HepG2 (cell line): Measurements from ENCODE around the gene OSBPL9. TPM values are rescaled to one million over a fixed set of nuclear protein-coding genes. Genes with fewer than 3 reads are reported as not detected.
A peak's percentile ranks its signal among the peaks of the same experiment; 100 is the strongest.

Experiments
- NFE2L1 ChIP-seq: sonication (generic); formaldehyde crosslinking; IDR thresholded peaks from 2 replicates; pipeline ENCODE4 v1.4.0; 2020; ENCODE audit warnings: missing genetic modification reagents, mild to moderate bottlenecking, borderline replicate concordance
- ZMYM4 ChIP-seq: sonication (generic); formaldehyde crosslinking; IDR thresholded peaks from 2 replicates; pipeline ENCODE4 v1.8.1; 2023; ENCODE audit warnings: mild to moderate bottlenecking, missing genetic modification reagents
- ZNF121 ChIP-seq: sonication (generic); formaldehyde crosslinking; IDR thresholded peaks from 2 replicates; pipeline ENCODE4 v1.5.0; 2020; ENCODE audit warnings: mild to moderate bottlenecking, missing genetic modification reagents
- ZNF484 ChIP-seq: sonication (generic); formaldehyde crosslinking; IDR thresholded peaks from 2 replicates; pipeline ENCODE4 v1.5.1; 2020; ENCODE audit warnings: mild to moderate bottlenecking, low read depth, missing genetic modification reagents, borderline replicate concordance
- ZNF546 ChIP-seq: sonication (generic); formaldehyde crosslinking; conservative IDR thresholded peaks from 2 replicates; pipeline ENCODE4 v1.8.1; 2023; ENCODE audit warnings: mild to moderate bottlenecking, missing genetic modification reagents
- polyA plus RNA-seq, 8 experiments: library from polyadenylated mRNA; depleted of rRNA in 3 of 8; stranded (reverse) in 7 of 8; unstranded in 1 of 8; fragments of >200 nt; fragmentation: Illumina TruSeq in 4 of 8; extraction: Trizol in 4 of 8; gene quantifications; 2 replicates each; pipeline versions ENCODE4 v1.2.1 to v1.2.3, GENCODE V29; 2011 to 2016; ENCODE audit warnings: low read depth in 4 of 8, missing spikeins in 1 of 8, mixed read lengths in 1 of 8; ENCODE audit not compliant: insufficient read depth in 1 of 8
- total RNA-seq, 5 experiments: library from RNA; depleted of rRNA; stranded (reverse); fragments of >200 nt; fragmentation: Illumina TruSeq; extraction: Trizol; gene quantifications; 2 replicates each; pipeline ENCODE4 v1.2.3, GENCODE V29; 2016; ENCODE audit warnings: low read depth in 1 of 5
- TF ChIP-seq, protein P1 (sequence below): sonication (generic); formaldehyde crosslinking; IDR thresholded peaks from one replicate; pipeline ENCODE4 v1.5.1; 2020; ENCODE audit warnings: mild to moderate bottlenecking, missing genetic modification reagents; ENCODE audit errors: not compliant biosample characterization

The OSBPL9 gene
- total and polyA plus RNA-seq, 2 of the 13 experiments (the other 11 are each of a cell fraction or from before 2014, with no cell fraction given), result 83.6 to 142 TPM

DNA sequence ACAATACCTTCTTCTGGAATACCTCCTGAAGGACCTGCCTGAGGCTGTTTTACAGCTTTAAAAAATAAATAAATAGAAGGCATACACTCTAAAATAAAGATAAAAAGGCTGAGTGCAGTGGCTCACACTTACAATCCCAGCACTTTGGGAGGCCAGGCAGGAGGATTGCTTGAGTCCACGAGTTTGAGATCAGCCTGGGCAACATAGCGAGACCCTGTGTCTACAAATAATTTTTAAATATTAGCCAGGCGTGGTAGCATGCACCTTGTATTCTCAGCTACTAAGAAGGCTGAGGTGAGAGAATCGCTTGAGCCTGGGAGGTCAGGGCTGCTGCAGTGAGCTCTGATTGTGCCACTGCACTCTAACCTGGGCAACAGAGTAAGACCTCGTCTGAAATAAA, 75.0 kb downstream of the OSBPL9 start (continued):
- TF ChIP-seq ZNF484 (CRISPR knock-in tag) (no peak), NFE2L1 (CRISPR knock-in tag) (no peak), ZNF121 (CRISPR knock-in tag) (peak; percentile 91), ZNF546 (CRISPR knock-in tag) (no peak), ZMYM4 (CRISPR knock-in tag) (peak; percentile 25; the same call in 1 of the 2 replicates)
- TF ChIP-seq, protein P1, sequence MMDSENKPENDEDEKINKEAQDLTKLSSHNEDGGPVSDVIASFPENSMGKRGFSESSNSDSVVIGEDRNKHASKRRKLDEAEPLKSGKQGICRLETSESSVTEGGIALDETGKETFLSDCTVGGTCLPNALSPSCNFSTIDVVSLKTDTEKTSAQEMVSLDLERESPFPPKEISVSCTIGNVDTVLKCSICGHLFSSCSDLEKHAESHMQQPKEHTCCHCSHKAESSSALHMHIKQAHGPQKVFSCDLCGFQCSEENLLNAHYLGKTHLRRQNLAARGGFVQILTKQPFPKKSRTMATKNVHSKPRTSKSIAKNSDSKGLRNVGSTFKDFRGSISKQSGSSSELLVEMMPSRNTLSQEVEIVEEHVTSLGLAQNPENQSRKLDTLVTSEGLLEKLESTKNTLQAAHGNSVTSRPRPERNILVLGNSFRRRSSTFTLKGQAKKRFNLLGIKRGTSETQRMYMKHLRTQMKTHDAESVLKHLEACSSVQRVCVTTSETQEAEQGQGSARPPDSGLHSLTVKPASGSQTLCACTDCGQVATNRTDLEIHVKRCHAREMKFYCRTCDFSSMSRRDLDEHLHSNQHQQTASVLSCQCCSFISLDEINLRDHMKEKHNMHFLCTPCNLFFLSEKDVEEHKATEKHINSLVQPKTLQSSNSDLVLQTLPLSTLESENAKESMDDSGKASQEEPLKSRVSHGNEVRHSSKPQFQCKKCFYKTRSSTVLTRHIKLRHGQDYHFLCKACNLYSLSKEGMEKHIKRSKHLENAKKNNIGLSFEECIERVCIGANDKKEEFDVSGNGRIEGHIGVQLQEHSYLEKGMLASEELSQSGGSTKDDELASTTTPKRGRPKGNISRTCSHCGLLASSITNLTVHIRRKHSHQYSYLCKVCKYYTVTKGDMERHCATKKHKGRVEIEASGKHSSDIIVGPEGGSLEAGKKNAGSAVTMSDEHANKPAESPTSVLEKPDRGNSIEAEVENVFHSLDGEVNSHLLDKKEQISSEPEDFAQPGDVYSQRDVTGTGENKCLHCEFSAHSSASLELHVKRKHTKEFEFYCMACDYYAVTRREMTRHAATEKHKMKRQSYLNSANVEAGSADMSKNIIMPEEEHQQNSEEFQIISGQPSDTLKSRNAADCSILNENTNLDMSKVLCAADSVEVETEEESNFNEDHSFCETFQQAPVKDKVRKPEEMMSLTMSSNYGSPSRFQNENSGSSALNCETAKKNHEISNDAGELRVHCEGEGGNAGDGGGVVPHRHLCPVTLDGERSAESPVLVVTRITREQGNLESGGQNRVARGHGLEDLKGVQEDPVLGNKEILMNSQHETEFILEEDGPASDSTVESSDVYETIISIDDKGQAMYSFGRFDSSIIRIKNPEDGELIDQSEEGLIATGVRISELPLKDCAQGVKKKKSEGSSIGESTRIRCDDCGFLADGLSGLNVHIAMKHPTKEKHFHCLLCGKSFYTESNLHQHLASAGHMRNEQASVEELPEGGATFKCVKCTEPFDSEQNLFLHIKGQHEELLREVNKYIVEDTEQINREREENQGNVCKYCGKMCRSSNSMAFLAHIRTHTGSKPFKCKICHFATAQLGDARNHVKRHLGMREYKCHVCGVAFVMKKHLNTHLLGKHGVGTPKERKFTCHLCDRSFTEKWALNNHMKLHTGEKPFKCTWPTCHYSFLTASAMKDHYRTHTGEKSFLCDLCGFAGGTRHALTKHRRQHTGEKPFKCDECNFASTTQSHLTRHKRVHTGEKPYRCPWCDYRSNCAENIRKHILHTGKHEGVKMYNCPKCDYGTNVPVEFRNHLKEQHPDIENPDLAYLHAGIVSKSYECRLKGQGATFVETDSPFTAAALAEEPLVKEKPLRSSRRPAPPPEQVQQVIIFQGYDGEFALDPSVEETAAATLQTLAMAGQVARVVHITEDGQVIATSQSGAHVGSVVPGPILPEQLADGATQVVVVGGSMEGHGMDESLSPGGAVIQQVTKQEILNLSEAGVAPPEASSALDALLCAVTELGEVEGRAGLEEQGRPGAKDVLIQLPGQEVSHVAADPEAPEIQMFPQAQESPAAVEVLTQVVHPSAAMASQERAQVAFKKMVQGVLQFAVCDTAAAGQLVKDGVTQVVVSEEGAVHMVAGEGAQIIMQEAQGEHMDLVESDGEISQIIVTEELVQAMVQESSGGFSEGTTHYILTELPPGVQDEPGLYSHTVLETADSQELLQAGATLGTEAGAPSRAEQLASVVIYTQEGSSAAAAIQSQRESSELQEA (CRISPR knock-in tag), result no peak
